ENCODE data around the gene SFSWAP.
"Not testable (repeated sequence)": the region's sequence is repeated elsewhere in the genome, so short reads cannot be mapped to it uniquely, and the experiment has no call there.

The SFSWAP gene

GRCh38 chr12:131702573-131702877 is 8.4 kb upstream of the SFSWAP start:
- no peak for DNase-seq (ENCODE audit: low spot score)

DNA sequence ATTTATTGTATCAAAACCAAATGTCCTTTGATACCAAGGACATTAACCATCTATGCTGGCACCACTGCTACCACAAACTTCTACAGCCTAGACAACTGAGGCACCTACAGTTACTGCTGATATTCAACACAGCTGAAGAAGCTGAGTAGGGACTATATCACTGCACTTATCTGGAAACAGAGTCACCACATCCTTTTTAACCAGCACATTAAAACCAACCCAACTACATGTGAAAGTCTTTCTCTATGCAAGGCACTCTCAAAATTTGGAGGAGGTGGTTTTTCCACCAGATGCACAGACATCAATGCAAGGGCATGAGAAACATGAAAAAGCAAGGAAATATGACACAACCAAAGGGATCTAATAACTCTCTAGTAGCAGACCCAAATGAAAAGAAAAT is 7.7 kb upstream of the SFSWAP start:
- DNase-seq (ENCODE audit: low spot score), result no peak

- DNase-seq (ENCODE audit: low spot score), result no peak
Measured at GRCh38 chr12:131704509-131704908, 6.4 kb upstream of the SFSWAP start.

GRCh38 chr12:131706709-131707108 is 4.2 kb upstream of the SFSWAP start:
- not testable (repeated sequence) for DNase-seq (ENCODE audit: low spot score)

DNA sequence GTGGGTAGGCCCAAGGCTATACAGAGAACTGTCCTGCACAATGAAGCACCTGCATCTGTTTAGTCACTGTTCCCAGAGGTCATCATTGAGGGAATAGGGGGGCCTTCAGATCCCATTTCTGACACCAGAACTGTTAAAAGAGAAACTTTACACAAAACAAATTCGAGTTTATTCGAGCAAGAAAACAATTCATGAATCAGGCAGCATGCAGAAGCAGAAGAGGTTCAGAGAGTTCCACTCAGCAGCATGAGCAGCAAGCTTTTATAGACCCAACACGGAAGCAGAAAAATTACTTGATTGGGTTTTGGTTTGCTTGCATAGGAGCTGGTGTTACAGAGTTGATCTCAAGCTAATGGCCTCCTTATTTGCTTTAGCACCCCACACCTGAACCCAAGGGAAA is 1.7 kb upstream of the SFSWAP start:
- DNase-seq (ENCODE audit: low spot score), result no peak

- no peak for DNase-seq (ENCODE audit: low spot score)
Measured at GRCh38 chr12:131711551-131712205, 788 bp downstream of the SFSWAP start.

DNA sequence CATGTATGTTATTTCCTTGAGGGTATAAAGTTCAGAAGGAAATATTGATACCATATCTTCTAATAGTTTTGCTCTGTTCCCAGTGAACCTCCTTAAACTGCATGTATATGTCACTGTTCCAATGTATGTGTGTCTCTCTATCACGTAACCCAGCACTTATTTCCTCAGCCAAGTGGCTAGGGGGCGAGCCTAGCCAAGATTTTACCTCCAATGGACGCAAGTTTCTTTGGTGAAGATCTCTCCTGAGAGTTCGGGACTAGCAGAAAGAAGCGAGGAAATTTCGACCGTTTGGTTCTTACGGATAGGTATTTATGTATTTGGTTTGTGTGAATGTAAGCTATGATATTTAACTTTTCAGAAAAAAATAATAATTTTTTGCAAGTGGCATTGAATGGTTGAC is 2.5 kb downstream of the SFSWAP start:
- DNase-seq (ENCODE audit: low spot score), result no peak

DNA sequence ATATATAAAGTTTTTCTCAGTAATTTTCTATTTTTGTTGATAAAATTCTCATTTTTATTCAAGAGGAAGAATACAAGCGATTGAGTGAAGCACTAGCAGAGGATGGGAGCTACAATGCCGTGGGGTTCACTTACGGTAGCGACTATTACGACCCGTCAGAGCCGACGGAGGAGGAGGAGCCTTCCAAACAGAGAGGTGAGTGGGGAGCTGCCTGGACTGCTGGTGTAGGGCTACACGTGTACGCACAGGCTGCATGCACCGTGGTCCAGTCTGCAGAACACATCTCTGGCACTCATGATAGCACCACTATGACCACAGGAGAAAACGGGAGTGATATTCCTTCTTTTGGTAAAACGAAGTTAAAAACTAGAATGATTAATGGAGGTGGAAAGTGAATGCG is 3.9 kb downstream of the SFSWAP start:
- no peak for DNase-seq (ENCODE audit: low spot score)

GRCh38 chr12:131716282-131716681 is 5.4 kb downstream of the SFSWAP start:
- DNase-seq (ENCODE audit: low spot score), result no peak

DNA sequence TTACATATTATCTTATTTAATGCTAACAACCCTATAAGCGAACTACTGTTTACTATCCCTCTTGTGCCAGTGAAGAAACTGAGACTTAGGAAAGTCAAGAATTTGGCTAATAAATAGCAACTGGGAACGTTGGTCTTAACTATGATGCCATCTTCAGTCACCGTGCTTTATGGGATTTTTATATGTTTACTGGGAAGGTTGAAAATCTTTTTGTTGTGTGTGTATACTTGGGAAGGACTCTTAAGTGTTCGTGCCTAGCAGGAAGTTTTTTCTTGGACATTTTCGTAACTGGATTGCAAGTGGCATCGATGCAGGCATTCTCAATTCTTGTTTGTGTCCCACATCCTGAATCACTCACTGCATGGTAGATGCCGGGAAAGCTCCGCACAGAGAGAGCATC is 9.4 kb downstream of the SFSWAP start:
- no peak for DNase-seq (ENCODE audit: low spot score)

DNA sequence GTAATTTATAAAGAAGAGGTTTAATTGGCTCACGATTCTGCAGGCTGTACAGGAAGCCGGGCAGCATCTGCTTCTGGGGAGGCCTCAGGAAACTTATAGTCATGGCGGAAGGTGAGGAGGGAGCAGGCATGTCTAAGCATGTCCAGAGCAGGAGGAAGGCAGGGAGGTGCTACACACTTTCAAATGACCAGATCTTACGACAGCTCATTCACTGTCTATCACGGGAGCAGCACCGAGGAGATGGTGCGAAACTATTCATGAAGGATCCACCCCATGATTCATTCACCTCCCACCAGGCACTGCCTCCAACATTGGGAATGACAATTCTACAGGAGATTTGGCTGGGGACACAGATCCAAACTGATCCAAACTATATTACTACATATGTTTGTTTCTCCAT is 10.0 kb downstream of the SFSWAP start:
- no peak for DNase-seq (ENCODE audit: low spot score)

- no peak for DNase-seq (ENCODE audit: low spot score)
Measured at GRCh38 chr12:131721548-131721947, 10.7 kb downstream of the SFSWAP start.

GRCh38 chr12:131723532-131723931 is 12.6 kb downstream of the SFSWAP start:
- no peak for DNase-seq (ENCODE audit: low spot score)

DNA sequence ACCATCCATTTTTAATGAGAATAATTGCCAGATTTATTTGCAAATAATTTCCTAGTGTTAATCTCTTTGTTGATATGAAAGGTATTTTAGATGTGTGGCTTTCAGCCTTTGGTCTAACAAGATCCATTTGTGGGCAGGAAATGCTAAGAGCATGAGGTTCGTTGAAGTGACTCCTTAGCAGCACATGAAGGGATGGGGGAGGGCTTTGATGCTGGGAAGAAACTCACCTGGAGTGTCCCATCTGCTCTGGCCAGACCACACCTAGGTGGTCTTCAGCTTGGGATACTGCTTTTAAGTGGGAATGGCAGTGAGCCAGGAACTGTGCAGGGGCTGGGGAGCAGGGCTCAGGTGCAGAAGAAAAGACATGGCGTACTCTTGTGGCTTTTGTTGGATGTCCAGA is 13.6 kb downstream of the SFSWAP start:
- DNase-seq (ENCODE audit: low spot score), result no peak

- no peak for DNase-seq (ENCODE audit: low spot score)
Measured at GRCh38 chr12:131725503-131725902, 14.6 kb downstream of the SFSWAP start.

- DNase-seq (ENCODE audit: low spot score), result no peak
Measured at GRCh38 chr12:131728720-131729119, 17.8 kb downstream of the SFSWAP start.

DNA sequence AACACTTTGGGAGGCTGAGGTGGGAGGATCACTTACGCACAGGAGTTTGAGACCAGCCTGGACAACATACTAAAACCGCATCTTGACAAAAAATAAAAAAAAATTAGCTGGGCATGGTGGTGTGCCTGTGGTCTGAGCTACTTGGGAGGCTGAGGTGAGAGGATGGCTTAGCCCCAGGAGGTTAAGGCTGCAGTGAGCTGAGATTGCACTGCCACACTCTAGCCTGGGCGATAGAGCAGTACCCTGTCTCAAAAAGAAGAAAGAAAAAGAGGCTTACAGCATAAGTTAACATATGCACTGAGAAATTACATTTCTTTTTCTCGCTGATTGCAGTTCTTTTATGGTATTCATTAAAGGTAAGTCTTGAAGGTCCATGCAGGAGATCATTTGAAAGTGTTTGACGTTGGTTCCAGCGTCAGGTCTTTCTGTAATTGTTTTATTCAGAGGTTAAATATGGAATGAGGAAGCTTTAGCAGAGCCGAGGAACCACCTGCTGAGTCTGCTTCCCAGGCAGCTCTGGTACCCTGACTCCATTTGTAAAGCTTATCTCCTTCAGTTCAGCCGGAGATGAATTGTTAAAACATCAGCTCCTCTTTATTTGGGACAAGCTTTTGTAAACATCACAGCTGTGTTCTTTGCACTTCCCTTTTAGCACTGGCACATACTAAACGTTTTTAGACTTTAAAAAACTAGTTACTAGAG is 18.5 kb downstream of the SFSWAP start:
- DNase-seq (ENCODE audit: low spot score), result no peak

DNA sequence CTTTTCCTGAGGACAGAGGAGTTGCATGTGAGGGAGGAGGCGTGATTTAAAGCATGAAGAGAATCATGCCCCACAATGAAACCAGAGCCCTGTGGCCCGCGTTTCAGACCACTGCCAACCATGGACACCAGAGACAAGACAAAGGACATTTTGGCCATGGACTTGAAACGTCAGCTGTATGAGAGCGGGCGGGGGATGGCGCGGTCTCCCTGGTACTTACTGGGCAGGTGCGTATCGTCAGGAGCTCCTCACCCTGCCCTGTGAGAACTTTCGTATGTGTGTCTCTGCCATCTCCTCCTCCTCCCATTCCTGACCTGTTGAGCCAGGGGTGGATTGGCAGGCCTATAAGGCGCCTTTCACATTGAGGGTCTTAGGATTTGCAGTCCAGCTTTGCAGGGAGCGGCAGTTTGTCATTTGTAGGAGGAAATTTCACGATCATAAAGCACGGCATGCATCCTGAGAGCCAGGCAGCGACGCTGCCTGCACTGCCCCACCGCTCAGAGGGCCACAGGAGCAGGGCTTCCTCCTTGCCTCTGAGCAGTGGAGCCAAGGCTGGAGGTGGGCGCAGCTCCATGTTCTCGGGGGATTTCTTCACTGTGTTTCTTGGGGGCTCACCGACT is 22.2 kb downstream of the SFSWAP start:
- DNase-seq (ENCODE audit: low spot score), result no peak

GRCh38 chr12:131733874-131734273 is 23.0 kb downstream of the SFSWAP start:
- DNase-seq (ENCODE audit: low spot score), result no peak

DNA sequence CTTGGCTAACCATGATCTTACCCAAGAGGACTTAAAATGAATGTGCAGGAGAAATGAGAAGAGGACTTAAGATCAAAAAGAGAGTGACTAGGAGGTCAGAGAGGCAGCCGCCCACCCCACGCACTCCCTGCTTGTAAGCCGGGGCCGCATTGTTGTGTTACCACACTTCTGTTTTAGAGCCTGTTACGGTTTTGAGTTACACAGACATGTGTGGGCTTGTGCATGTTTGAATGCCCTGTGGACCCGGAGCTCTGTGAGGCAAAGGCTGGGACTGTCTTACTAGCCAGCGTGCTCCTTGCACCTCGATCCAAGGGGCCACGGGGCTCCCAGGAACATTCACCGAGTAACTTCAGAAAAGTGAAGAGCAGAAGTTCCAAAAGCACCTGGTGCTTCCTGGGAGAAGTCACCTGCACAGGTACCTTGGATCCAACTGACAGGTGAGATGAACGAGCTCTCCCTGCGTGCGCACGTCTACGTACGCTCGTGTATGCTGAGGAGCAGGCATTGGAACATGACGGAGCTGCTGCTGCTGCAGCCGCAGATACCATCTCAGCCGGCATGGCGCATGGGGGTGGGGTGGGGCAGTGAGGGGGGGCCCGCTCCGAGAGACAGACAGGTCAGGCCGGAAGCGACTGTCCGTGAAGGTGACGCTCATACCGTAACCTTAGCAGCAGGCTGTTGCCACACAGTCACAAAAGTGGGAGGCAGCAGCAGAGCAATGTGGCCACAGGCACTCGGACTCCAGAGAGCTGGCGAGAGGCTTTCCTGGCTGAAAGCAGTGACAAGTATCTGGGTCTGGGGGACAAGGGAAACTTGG is 23.7 kb downstream of the SFSWAP start:
- no peak for DNase-seq (ENCODE audit: low spot score)

DNA sequence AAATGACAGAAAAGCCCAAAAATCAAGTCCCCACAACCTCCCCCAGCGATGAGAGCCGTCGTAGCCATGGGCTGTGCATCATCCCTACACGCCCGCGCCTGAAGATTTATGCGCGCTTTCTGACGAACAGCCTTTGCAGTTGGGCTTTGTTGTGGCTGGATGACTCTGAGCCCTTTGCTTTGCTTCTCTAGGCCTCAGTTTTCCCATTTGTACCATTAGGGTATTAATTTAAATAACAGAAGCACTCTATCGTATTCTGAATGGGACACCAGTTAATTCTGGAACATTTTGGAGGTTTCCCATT is 24.2 kb downstream of the SFSWAP start:
- no peak for DNase-seq (ENCODE audit: low spot score)

GRCh38 chr12:131735476-131736445 is 24.9 kb downstream of the SFSWAP start:
- DNase-seq (ENCODE audit: low spot score), result no peak
